ENCODE data around the gene ROR2. TPM values are rescaled to one million over a fixed set of nuclear protein-coding genes. Genes with fewer than 3 reads are reported as not detected.
"Not testable (repeated sequence)": the region's sequence is repeated elsewhere in the genome, so short reads cannot be mapped to it uniquely, and the experiment has no call there.

ROR2 gene
- total RNA-seq, 2 experiments from 2014 or later: not detected

DNA sequence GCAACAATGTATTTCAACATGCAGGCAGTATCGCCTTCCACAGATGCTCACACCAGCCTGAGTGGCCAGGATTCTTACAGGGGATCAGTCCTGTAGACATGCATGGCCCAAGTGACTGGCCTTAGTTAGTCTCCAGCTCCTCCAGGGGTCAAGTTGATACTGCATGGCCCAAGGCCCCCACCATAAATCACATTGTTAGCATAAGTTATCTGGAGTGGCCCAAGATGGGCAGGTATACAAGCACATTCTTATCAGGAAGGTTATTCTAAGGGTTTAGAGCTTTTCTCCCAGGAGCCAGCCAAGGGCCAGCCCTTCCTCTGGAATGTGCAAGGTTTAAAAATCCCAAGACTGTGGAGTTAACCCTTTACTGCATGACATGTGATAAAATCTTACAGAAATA, 295.5 kb downstream of the ROR2 start:
- CTCF ChIA-PET: no interaction called here
- Mint-ChIP-seq H3K27me3 (ENCODE audit: low read depth) (peaks cover 4% of the 10 kb centered on the region), H3K36me3 (ENCODE audit: low read depth) (no peaks in the 10 kb centered on the region), H3K9me3 (no peaks in the 10 kb centered on the region), H3K27ac (no peak overlapping the region), H3K4me1 (ENCODE audit: low read depth) (no peaks in the 10 kb centered on the region), H3K4me3 (no peak overlapping the region)
- no peak for DNase-seq
- intact Hi-C loops (cut with micrococcal nuclease): no loop called here

DNA sequence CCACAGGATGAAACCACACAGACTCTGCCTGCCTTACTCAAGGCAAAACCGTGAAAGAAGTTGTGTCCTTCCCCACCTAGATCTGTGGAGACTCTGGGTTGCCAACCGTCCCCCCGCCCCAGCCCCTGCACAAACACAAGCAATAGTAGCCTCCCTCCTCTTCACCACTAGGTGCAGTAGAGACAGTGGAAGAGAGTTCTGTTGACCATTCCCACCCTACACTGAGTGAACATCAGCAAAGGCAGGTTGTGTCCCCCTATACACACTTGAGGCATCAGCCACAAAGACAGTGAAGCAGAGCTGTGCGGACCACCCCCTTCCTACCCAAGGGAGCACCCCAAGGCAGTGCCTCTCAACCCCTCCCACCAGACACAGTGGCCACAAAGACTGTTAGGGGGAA, 302.7 kb downstream of the ROR2 start:
- peaks cover 21% of the 10 kb centered on the region for H3K27me3 Mint-ChIP-seq (ENCODE audit: low read depth)
- no peaks in the 10 kb centered on the region for H3K4me1 Mint-ChIP-seq (ENCODE audit: low read depth)
- intact Hi-C loops (cut with micrococcal nuclease): no loop called here
- CTCF ChIA-PET: no interaction called here
- no peaks in the 10 kb centered on the region for H3K36me3 Mint-ChIP-seq (ENCODE audit: low read depth)
- DNase-seq: no peak
- no peak overlapping the region for H3K27ac Mint-ChIP-seq
- no peak overlapping the region for H3K4me3 Mint-ChIP-seq
- H3K9me3 Mint-ChIP-seq: no peaks in the 10 kb centered on the region

DNA sequence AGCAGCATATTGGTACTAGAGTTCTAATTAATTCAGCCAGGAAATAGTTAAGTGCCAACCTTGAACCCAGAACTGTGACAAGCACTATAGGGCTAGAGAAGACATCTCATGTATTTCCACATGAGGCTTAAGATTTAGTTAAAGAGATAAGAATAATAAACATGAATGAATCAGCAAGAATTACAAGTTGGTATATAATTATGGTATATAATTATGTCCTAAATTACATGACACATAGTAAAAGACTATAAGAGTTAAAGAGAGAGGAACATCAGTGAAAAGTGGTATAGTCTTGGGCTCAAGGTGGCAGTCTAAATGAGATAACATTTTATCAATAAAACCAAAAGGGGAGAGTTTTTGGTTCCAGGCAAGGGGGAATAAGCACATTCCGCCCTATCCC, 303.3 kb downstream of the ROR2 start:
- no peaks in the 10 kb centered on the region for H3K36me3 Mint-ChIP-seq (ENCODE audit: low read depth)
- H3K4me1 Mint-ChIP-seq (ENCODE audit: low read depth): no peaks in the 10 kb centered on the region
- no peak for DNase-seq
- intact Hi-C loops (cut with micrococcal nuclease): no loop called here
- H3K27ac Mint-ChIP-seq: no peak overlapping the region
- H3K4me3 Mint-ChIP-seq: no peak overlapping the region
- CTCF ChIA-PET: no interaction called here
- no peaks in the 10 kb centered on the region for H3K9me3 Mint-ChIP-seq
- peaks cover 21% of the 10 kb centered on the region for H3K27me3 Mint-ChIP-seq (ENCODE audit: low read depth)

DNA sequence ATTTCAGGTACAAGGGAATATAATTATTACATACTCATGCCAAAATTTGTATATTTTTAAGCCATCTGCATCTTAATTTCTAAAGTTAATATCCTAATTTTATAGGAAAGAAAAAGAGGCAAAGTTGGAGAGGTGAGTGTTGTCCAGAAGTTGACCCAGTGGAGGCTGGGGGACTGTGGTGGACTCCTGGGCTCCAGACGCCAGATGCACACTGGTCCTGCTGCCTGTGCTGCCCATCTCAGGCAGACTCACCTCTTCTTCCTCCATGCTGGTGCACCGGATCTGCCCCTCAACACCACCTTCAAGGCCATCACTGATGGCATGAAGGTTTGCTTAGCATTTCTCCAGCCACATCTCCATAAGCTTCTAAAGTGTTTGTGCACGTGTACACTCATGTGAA, 305.6 kb downstream of the ROR2 start:
- intact Hi-C loops (cut with micrococcal nuclease): no loop called here
- H3K4me3 Mint-ChIP-seq: no peak overlapping the region
- CTCF ChIA-PET: no interaction called here
- H3K9me3 Mint-ChIP-seq: peaks cover 2% of the 10 kb centered on the region
- H3K4me1 Mint-ChIP-seq (ENCODE audit: low read depth): no peaks in the 10 kb centered on the region
- H3K36me3 Mint-ChIP-seq (ENCODE audit: low read depth): no peaks in the 10 kb centered on the region
- H3K27me3 Mint-ChIP-seq (ENCODE audit: low read depth): peaks cover 17% of the 10 kb centered on the region
- DNase-seq: no peak
- H3K27ac Mint-ChIP-seq: no peak overlapping the region

DNA sequence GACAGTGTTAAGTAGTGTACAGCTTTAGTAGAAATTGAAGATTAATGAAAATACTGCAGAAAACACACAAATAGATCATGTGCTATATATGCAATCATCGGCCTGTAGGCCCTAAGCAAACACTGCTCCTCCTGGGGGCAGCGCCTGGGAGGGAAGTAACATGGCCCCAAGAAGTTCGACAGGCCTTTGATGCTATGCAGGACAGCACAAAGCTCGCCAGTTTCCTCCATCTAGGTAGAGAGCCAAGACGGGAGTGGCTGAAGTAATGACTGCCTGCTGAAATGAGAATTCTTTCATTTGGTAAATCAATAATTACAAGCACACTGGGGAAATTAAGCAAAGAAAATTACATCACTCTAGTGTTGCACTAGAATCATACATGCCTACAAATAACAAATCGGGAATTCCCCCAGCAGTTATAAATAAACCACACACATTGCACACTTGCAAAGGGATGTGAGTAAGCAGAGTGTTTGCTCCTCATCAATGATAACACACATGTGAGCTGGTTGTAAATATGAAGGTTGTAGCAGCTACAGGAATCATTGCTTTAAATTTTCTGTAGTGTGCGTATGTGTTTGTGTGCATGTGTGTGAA, 306.4 kb downstream of the ROR2 start:
- CTCF ChIA-PET: no interaction called here
- no peak overlapping the region for H3K4me3 Mint-ChIP-seq

DNA sequence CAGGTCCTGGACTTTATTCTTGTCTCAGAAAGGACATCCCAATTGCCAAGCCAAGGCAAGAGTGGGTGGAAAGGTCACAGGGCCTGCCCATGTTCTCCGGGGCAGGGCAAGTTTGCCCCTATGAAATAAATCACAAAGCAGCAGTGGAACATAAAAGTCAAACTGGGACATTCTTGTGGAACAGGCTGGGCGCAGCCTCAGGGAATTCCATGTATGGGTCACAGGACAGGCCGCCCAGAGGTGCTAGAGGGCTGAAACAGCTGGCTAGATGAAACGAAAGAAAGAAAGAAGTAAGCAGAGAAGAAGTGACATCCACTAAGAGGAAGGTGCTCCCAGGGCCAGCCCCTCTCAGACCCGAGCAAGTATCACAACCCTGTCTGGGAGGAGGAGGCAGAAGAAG, 307.3 kb downstream of the ROR2 start:
- H3K27ac Mint-ChIP-seq: no peak overlapping the region
- H3K36me3 Mint-ChIP-seq (ENCODE audit: low read depth): no peaks in the 10 kb centered on the region
- CTCF ChIA-PET: no interaction called here
- no peak for DNase-seq
- peaks cover 14% of the 10 kb centered on the region for H3K27me3 Mint-ChIP-seq (ENCODE audit: low read depth)
- no peaks in the 10 kb centered on the region for H3K4me1 Mint-ChIP-seq (ENCODE audit: low read depth)
- H3K4me3 Mint-ChIP-seq: no peak overlapping the region
- intact Hi-C loops (cut with micrococcal nuclease): no loop called here
- peaks cover 2% of the 10 kb centered on the region for H3K9me3 Mint-ChIP-seq

More for the DNA sequence above, 306.4 kb downstream of the ROR2 start:
- H3K36me3 Mint-ChIP-seq (ENCODE audit: low read depth): no peaks in the 10 kb centered on the region
- peaks cover 2% of the 10 kb centered on the region for H3K9me3 Mint-ChIP-seq
- no peak for DNase-seq
- H3K27me3 Mint-ChIP-seq (ENCODE audit: low read depth): peaks cover 14% of the 10 kb centered on the region
- H3K4me1 Mint-ChIP-seq (ENCODE audit: low read depth): no peaks in the 10 kb centered on the region
- intact Hi-C loops (cut with micrococcal nuclease): no loop called here
- H3K27ac Mint-ChIP-seq: no peak overlapping the region

DNA sequence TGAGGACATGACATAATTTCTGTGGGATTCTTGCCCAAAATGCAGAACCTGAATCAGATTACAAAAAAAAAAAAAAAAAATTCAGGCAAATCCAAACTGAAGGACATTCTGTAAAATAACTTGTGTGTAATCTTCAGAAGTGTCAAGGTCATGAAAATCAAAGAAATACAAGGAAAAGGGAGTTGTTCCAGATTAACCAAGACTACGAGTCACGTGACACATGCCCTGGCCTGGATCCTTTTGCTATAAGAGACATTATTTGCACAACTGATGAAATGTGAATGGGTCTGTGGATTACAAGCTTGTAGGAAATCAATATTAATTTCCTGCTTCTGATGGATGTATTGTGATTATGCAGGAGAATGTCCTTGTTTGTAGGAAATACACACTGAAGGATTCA, 309.6 kb downstream of the ROR2 start:
- no peak for DNase-seq
- H3K36me3 Mint-ChIP-seq (ENCODE audit: low read depth): no peaks in the 10 kb centered on the region
- CTCF ChIA-PET: no interaction called here
- no peak overlapping the region for H3K27ac Mint-ChIP-seq
- no peaks in the 10 kb centered on the region for H3K4me1 Mint-ChIP-seq (ENCODE audit: low read depth)
- intact Hi-C loops (cut with micrococcal nuclease): no loop called here
- H3K4me3 Mint-ChIP-seq: no peak overlapping the region
- peaks cover 11% of the 10 kb centered on the region for H3K27me3 Mint-ChIP-seq (ENCODE audit: low read depth)
- H3K9me3 Mint-ChIP-seq: peaks cover 2% of the 10 kb centered on the region

DNA sequence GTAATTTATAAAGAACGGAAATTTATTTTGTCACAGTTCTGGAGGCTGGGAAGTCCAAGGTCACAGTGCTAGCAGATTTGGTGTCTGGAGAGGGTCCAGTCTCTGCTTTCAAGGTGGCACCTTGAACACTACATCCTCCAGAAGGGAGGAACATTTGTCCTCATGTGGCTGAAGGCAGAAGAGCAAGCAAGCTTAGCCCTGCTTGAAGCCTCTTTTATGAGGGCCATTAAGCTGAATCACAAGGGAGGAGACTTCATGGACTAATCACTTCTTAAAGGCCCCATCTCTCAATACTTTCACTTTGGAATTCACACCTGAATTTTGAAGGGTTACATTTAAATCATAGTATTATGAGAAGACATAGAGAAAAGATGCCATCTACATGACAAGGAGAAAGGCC, 311.0 kb downstream of the ROR2 start:
- CTCF ChIA-PET: interaction anchor here (0.6 kb wide), 1 partner anchor 156 kb away, joined by 3 read pairs; no protein-coding TSS in a partner anchor
- H3K36me3 Mint-ChIP-seq (ENCODE audit: low read depth): no peaks in the 10 kb centered on the region
- H3K27me3 Mint-ChIP-seq (ENCODE audit: low read depth): peaks cover 10% of the 10 kb centered on the region
- peaks cover 2% of the 10 kb centered on the region for H3K9me3 Mint-ChIP-seq
- DNase-seq: no peak
- H3K4me3 Mint-ChIP-seq: no peak overlapping the region
- intact Hi-C loops (cut with micrococcal nuclease): no loop called here
- no peak overlapping the region for H3K27ac Mint-ChIP-seq
- no peaks in the 10 kb centered on the region for H3K4me1 Mint-ChIP-seq (ENCODE audit: low read depth)

DNA sequence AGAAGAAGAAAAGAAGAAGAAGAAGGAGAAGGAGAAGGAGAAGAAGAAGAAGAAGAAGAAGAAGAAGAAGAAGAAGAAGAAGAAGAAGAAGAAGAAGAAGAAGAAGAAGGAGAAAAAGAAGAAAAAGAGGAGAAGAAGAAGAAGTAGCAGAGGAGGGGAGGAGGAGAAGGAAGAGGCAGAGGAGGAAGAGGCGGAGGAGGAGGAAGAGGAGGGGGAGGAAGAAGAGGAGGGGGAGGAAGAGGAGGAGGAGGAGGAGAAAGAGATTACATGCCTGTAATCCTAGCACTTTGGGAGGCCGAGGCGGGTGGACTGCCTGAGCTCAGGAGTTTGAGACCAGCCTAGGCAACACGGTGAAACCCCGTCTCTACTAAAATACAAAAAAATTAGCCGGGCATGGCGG, 315.2 kb downstream of the ROR2 start:
- CTCF ChIA-PET; H3K4me1 Mint-ChIP-seq (ENCODE audit: low read depth); H3K27ac Mint-ChIP-seq; DNase-seq; intact Hi-C loops (cut with micrococcal nuclease); H3K9me3 Mint-ChIP-seq; H3K4me3 Mint-ChIP-seq; H3K36me3 Mint-ChIP-seq (ENCODE audit: low read depth): not testable (repeated sequence)
- H3K27me3 Mint-ChIP-seq (ENCODE audit: low read depth): peaks cover 32% of the 10 kb centered on the region

DNA sequence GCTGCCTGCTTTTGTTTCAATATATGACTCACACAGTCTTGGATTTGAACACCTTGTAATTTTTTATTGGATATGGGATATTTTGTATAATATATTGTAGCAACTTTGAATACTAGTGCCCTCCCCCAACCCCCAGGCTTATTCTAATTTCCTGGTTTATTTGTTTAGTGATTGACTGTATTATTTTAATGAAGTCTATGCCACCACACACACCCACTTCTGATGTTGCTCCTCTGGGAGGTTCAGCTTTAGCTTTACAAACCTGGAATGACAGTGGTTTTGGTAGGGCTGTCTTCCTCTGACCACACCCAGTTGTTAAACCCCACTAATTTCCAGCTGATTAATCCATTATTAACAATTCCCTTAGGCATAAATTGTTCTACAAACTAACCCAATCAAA, 320.3 kb downstream of the ROR2 start:
- Mint-ChIP-seq H3K4me3 (no peak overlapping the region), H3K9me3 (peaks cover 2% of the 10 kb centered on the region), H3K27ac (no peak overlapping the region), H3K36me3 (ENCODE audit: low read depth) (no peaks in the 10 kb centered on the region), H3K27me3 (ENCODE audit: low read depth) (peaks cover 32% of the 10 kb centered on the region), H3K4me1 (ENCODE audit: low read depth) (no peaks in the 10 kb centered on the region)
- no peak for DNase-seq
- CTCF ChIA-PET: no interaction called here
- intact Hi-C loops (cut with micrococcal nuclease): no loop called here

DNA sequence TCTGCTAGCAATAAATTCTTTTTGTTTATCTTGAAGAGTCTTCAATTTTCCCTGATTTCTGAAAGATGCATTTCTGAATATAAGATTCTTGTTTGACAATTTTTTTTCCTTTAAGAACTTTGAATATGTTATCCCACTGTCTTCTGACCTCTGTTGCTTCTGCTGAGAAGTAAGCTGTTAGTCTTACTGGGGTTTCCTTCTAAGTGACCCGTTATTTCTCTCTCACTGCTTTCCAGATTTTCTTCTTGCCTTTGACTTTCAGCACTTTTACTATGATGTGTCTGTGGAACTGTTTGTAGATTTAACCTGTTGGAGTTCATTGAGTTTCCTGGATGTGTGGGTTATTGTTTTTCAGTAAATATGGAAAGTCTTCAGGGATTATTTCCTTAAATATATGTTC, 321.1 kb downstream of the ROR2 start:
- H3K4me3 Mint-ChIP-seq: no peak overlapping the region
- no peaks in the 10 kb centered on the region for H3K4me1 Mint-ChIP-seq (ENCODE audit: low read depth)
- intact Hi-C loops (cut with micrococcal nuclease): no loop called here
- peaks cover 29% of the 10 kb centered on the region for H3K27me3 Mint-ChIP-seq (ENCODE audit: low read depth)
- DNase-seq: no peak
- no peak overlapping the region for H3K27ac Mint-ChIP-seq
- CTCF ChIA-PET: no interaction called here
- peaks cover 2% of the 10 kb centered on the region for H3K9me3 Mint-ChIP-seq
- H3K36me3 Mint-ChIP-seq (ENCODE audit: low read depth): no peaks in the 10 kb centered on the region

DNA sequence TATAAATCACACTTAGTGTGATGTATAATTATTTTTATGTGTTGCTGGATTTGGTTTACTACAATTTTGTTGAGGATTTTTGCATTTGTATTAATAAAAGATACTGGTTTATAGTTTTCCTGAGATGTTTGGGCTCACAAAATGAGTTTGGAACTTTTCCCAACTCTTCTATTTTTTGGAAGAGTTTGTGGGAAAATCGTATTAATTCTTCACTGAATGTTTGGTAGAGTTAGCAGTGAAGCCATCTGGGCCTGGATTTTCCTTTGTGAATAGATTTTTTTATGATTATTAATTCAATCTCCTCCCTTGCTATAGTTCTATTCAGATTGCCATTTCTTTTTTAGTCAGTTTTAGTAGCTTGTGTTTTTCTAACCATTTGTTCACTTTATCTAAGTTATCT, 324.7 kb downstream of the ROR2 start:
- Mint-ChIP-seq H3K4me3 (no peak overlapping the region), H3K4me1 (ENCODE audit: low read depth) (no peaks in the 10 kb centered on the region), H3K27me3 (ENCODE audit: low read depth) (peaks cover 15% of the 10 kb centered on the region), H3K36me3 (ENCODE audit: low read depth) (no peaks in the 10 kb centered on the region), H3K9me3 (peaks cover 2% of the 10 kb centered on the region), H3K27ac (no peak overlapping the region)
- intact Hi-C loops (cut with micrococcal nuclease): no loop called here
- CTCF ChIA-PET: no interaction called here
- no peak for DNase-seq

DNA sequence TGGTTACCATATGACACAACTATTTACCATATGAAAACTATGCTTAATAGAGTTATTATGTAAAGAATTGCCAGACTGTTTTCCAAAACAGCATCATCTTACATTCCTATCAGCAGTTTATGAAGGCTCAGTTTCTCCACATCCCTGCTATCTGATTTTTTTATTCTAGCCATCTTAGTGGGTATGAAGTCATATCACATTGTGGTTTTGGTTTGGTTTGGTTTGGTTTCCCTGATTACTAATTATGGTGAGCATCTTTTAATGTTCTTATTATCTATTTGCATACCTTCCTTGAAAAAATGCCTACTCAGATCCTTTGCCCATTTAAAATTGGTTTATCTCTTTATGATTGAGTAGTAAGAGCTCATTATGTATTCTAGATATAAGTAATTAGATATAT, 327.0 kb downstream of the ROR2 start:
- Mint-ChIP-seq H3K4me1 (ENCODE audit: low read depth) (no peaks in the 10 kb centered on the region), H3K27ac (no peak overlapping the region), H3K4me3 (no peak overlapping the region), H3K36me3 (ENCODE audit: low read depth) (no peaks in the 10 kb centered on the region), H3K27me3 (ENCODE audit: low read depth) (peaks cover 20% of the 10 kb centered on the region), H3K9me3 (no peaks in the 10 kb centered on the region)
- intact Hi-C loops (cut with micrococcal nuclease): no loop called here
- no peak for DNase-seq
- CTCF ChIA-PET: no interaction called here

DNA sequence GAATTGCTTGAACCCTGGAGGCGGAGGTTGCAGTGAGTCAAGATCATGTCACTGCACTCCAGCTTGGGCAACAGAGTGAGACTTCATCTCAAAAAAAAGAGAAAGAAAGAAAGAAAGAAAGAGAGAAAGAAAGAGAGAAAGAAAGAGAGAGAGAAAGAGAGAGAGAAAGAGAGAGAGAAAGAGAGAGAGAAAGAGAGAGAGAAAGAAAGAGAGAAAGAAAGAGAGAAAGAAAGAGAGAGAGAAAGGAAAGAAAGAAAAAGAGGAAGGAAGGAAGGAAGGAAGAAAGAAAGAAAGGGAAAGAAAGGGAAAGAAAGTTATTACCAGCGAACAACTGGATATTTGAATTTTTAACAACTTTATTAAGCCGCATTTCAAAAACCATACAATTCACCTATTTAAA, 327.9 kb downstream of the ROR2 start:
- H3K4me3 Mint-ChIP-seq; H3K9me3 Mint-ChIP-seq; H3K4me1 Mint-ChIP-seq (ENCODE audit: low read depth); DNase-seq; H3K27ac Mint-ChIP-seq; CTCF ChIA-PET; intact Hi-C loops (cut with micrococcal nuclease); H3K36me3 Mint-ChIP-seq (ENCODE audit: low read depth): not testable (repeated sequence)
- H3K27me3 Mint-ChIP-seq (ENCODE audit: low read depth): peaks cover 20% of the 10 kb centered on the region

All from activated naive CD4-positive, alpha-beta T cell treated with anti-CD3 and anti-CD28 coated beads for 36 hours (primary cell).